ENCODE measurements around the gene CIB4.

Gene CIB4

GRCh38 chr2:26619521-26619951 is 21.6 kb downstream of the CIB4 start:
- no peak for DNase-seq

GRCh38 chr2:26619096-26619495 is 22.1 kb downstream of the CIB4 start:
- no peak for DNase-seq

GRCh38 chr2:26618611-26619010 is 22.6 kb downstream of the CIB4 start:
- no peak for DNase-seq

GRCh38 chr2:26617588-26618083 is 23.5 kb downstream of the CIB4 start:
- no peak for DNase-seq

GRCh38 chr2:26616706-26617587 is 24.2 kb downstream of the CIB4 start:
- DNase-seq = no peak

GRCh38 chr2:26615860-26616705 is 25.1 kb downstream of the CIB4 start:
- DNase-seq = no peak

GRCh38 chr2:26615336-26615859 is 25.8 kb downstream of the CIB4 start:
- DNase-seq = no peak

- DNase-seq = no peak
Observed at GRCh38 chr2:26614216-26615138, 26.7 kb downstream of the CIB4 start.

- no peak for DNase-seq
Observed at GRCh38 chr2:26613241-26614215, 27.6 kb downstream of the CIB4 start.

GRCh38 chr2:26612522-26613240 is 28.5 kb downstream of the CIB4 start:
- no peak for DNase-seq

GRCh38 chr2:26612034-26612433 is 29.1 kb downstream of the CIB4 start:
- no peak for DNase-seq

GRCh38 chr2:26610504-26611335 is 30.4 kb downstream of the CIB4 start:
- DNase-seq = no peak

- no peak for DNase-seq
Observed at GRCh38 chr2:26609839-26610277, 31.3 kb downstream of the CIB4 start.

- DNase-seq = no peak
Observed at GRCh38 chr2:26609205-26609631, 31.9 kb downstream of the CIB4 start.

- no peak for DNase-seq
Observed at GRCh38 chr2:26608557-26608956, 32.6 kb downstream of the CIB4 start.

GRCh38 chr2:26607698-26608097 is 33.5 kb downstream of the CIB4 start:
- DNase-seq = no peak

GRCh38 chr2:26606847-26607190 is 34.3 kb downstream of the CIB4 start:
- DNase-seq = no peak

GRCh38 chr2:26605999-26606846 is 34.9 kb downstream of the CIB4 start:
- DNase-seq = no peak
